ENCODE measurements around the gene MORC3. TPM values are rescaled to one million over a fixed set of nuclear protein-coding genes. Genes with fewer than 3 reads are reported as not detected.
"Not testable (repeated sequence)": the region's sequence is repeated elsewhere in the genome, so short reads cannot be mapped to it uniquely, and the experiment has no call there.

Gene MORC3
- total RNA-seq, 1 donor from 2014 or later = 68.7 TPM

- H3K27ac ChIP-seq = no peak overlapping the region
- H3K9me3 ChIP-seq (ENCODE audit: low read depth) = no peaks in the 10 kb centered on the region
- H3K79me2 ChIP-seq (ENCODE audit: low read depth) = no peaks in the 10 kb centered on the region
- H2AFZ ChIP-seq (replicated peaks) = no peak overlapping the region
- peaks cover 2% of the 10 kb centered on the region for H3K27me3 Mint-ChIP-seq (ENCODE audit: insufficient read depth, low read depth)
- no peaks in the 10 kb centered on the region for H3K27me3 ChIP-seq
- no peaks in the 10 kb centered on the region for H3K4me1 ChIP-seq
- peaks cover 33% of the 10 kb centered on the region for H3K36me3 Mint-ChIP-seq
- peaks cover 4% of the 10 kb centered on the region for H3K36me3 ChIP-seq
- H3K9me3 Mint-ChIP-seq = peaks cover 2% of the 10 kb centered on the region
- H3K4me2 ChIP-seq = no peak overlapping the region
- H3K9ac ChIP-seq = no peak overlapping the region
- H3K27ac Mint-ChIP-seq = no peak overlapping the region
- H3K4me3 Mint-ChIP-seq = no peak overlapping the region
- DNase-seq (ENCODE audit: low spot score) = no peak
- H3K4me1 Mint-ChIP-seq = no peaks in the 10 kb centered on the region
- no peaks in the 10 kb centered on the region for H3F3A ChIP-seq (ENCODE audit: low read depth)
- peaks cover 3% of the 10 kb centered on the region for H4K20me1 ChIP-seq (ENCODE audit: low read depth)
- no peak overlapping the region for H3K4me3 ChIP-seq
- TF ChIP-seq EZH2phosphoT487 (IDR thresholded peaks at IDR 0.05) (no peak), EZH2 (IDR thresholded peaks at IDR 0.05) (no peak)
- TF ChIP-seq, protein P1, sequence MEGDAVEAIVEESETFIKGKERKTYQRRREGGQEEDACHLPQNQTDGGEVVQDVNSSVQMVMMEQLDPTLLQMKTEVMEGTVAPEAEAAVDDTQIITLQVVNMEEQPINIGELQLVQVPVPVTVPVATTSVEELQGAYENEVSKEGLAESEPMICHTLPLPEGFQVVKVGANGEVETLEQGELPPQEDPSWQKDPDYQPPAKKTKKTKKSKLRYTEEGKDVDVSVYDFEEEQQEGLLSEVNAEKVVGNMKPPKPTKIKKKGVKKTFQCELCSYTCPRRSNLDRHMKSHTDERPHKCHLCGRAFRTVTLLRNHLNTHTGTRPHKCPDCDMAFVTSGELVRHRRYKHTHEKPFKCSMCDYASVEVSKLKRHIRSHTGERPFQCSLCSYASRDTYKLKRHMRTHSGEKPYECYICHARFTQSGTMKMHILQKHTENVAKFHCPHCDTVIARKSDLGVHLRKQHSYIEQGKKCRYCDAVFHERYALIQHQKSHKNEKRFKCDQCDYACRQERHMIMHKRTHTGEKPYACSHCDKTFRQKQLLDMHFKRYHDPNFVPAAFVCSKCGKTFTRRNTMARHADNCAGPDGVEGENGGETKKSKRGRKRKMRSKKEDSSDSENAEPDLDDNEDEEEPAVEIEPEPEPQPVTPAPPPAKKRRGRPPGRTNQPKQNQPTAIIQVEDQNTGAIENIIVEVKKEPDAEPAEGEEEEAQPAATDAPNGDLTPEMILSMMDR (IDR thresholded peaks at IDR 0.05) = no peak
Measured at GRCh38 chr21:36396971-36397370, 77.0 kb downstream of the MORC3 start.

GRCh38 chr21:36397606-36398005 is 77.6 kb downstream of the MORC3 start:
- no peaks in the 10 kb centered on the region for H3K4me1 Mint-ChIP-seq
- Histone ChIP-seq H4K20me1 (ENCODE audit: low read depth) (peaks cover 3% of the 10 kb centered on the region), H3K4me2 (no peak overlapping the region), H3K4me1 (no peaks in the 10 kb centered on the region), H3K9me3 (ENCODE audit: low read depth) (no peaks in the 10 kb centered on the region), H3K27me3 (no peaks in the 10 kb centered on the region), H3K36me3 (peaks cover 4% of the 10 kb centered on the region), H3F3A (ENCODE audit: low read depth) (no peaks in the 10 kb centered on the region), H3K4me3 (no peak overlapping the region), H3K9ac (no peak overlapping the region), H2AFZ (replicated peaks) (no peak overlapping the region), H3K27ac (no peak overlapping the region), H3K79me2 (ENCODE audit: low read depth) (no peaks in the 10 kb centered on the region)
- no peak overlapping the region for H3K27ac Mint-ChIP-seq
- H3K27me3 Mint-ChIP-seq (ENCODE audit: insufficient read depth, low read depth) = peaks cover 2% of the 10 kb centered on the region
- no peak for TF ChIP-seq EZH2phosphoT487 (IDR thresholded peaks at IDR 0.05)
- TF ChIP-seq EZH2 (IDR thresholded peaks at IDR 0.05) = no peak
- TF ChIP-seq, protein P1 (IDR thresholded peaks at IDR 0.05) = no peak
- no peak overlapping the region for H3K4me3 Mint-ChIP-seq
- H3K9me3 Mint-ChIP-seq = peaks cover 2% of the 10 kb centered on the region
- H3K36me3 Mint-ChIP-seq = peaks cover 33% of the 10 kb centered on the region
- DNase-seq (ENCODE audit: low spot score) = no peak

- H3K27me3 ChIP-seq; H3K79me2 ChIP-seq (ENCODE audit: low read depth); H2AFZ ChIP-seq (replicated peaks); H3K36me3 ChIP-seq; H3K4me3 Mint-ChIP-seq; DNase-seq (ENCODE audit: low spot score); H3K9me3 ChIP-seq (ENCODE audit: low read depth); H3K27me3 Mint-ChIP-seq (ENCODE audit: insufficient read depth, low read depth); H3F3A ChIP-seq (ENCODE audit: low read depth); H3K4me1 Mint-ChIP-seq; H3K9ac ChIP-seq; H3K27ac ChIP-seq; H3K4me3 ChIP-seq; H3K4me1 ChIP-seq; H3K4me2 ChIP-seq; H4K20me1 ChIP-seq (ENCODE audit: low read depth); H3K9me3 Mint-ChIP-seq; H3K27ac Mint-ChIP-seq: not testable (repeated sequence)
- peaks cover 31% of the 10 kb centered on the region for H3K36me3 Mint-ChIP-seq
Measured at GRCh38 chr21:36399736-36400135, 79.7 kb downstream of the MORC3 start.

DNA sequence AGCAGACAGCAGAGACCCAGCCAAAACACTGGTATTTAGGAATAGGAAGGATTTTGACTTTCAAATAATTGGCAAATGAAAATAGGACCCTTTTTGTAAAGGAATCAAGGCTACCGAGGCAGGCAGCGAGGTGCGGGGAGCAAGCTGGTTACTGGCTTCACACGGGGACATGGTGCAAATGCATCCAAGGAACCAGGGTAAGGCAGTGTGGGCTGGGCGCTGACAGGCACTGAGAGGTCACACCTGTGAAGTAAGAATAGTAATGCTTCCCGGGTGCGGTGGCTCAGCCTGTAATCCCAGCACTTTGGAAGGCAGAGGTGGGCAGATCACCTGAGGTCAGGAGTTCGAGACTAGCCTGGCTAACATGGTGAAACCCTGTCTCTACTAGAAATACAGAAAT is 80.7 kb downstream of the MORC3 start:
- H3K9ac ChIP-seq = no peak overlapping the region
- H2AFZ ChIP-seq (replicated peaks) = no peak overlapping the region
- peaks cover 3% of the 10 kb centered on the region for H4K20me1 ChIP-seq (ENCODE audit: low read depth)
- H3K4me1 ChIP-seq = no peaks in the 10 kb centered on the region
- no peak overlapping the region for H3K4me3 ChIP-seq
- TF ChIP-seq EZH2 (IDR thresholded peaks at IDR 0.05) (no peak), EZH2phosphoT487 (IDR thresholded peaks at IDR 0.05) (no peak)
- TF ChIP-seq, protein P1 (IDR thresholded peaks at IDR 0.05) = no peak
- no peaks in the 10 kb centered on the region for H3K79me2 ChIP-seq (ENCODE audit: low read depth)
- Mint-ChIP-seq H3K4me3 (no peak overlapping the region), H3K36me3 (peaks cover 27% of the 10 kb centered on the region), H3K4me1 (no peaks in the 10 kb centered on the region), H3K27me3 (ENCODE audit: insufficient read depth, low read depth) (no peaks in the 10 kb centered on the region), H3K27ac (no peak overlapping the region), H3K9me3 (no peaks in the 10 kb centered on the region)
- H3K36me3 ChIP-seq = peaks cover 4% of the 10 kb centered on the region
- H3K9me3 ChIP-seq (ENCODE audit: low read depth) = no peaks in the 10 kb centered on the region
- no peaks in the 10 kb centered on the region for H3F3A ChIP-seq (ENCODE audit: low read depth)
- no peak for DNase-seq (ENCODE audit: low spot score)
- no peak overlapping the region for H3K27ac ChIP-seq
- no peak overlapping the region for H3K4me2 ChIP-seq
- no peaks in the 10 kb centered on the region for H3K27me3 ChIP-seq

Measured in neural progenitor cell (in vitro differentiated cells).